Peyer's patch (tissue), 4 donors: ENCODE measurements around the gene NFATC2IP.

Experiments
- CTCF ChIP-seq, 6 experiments: fragments of 450-650 bp in 4 of 6; fragments of 200-600 bp in 2 of 6; sonication (generic) in 1 of 6; IDR thresholded peaks; one replicate each; pipeline ENCODE4 v1.5.1; 2017 to 2019; ENCODE audit warnings: antibody characterized with exemption in 6 of 6, mild to moderate bottlenecking in 3 of 6, moderate library complexity in 1 of 6
- POLR2A ChIP-seq, 2 donors: fragments of 450-650 bp; IDR thresholded peaks; one replicate each; pipeline ENCODE4 v1.5.1; 2017; ENCODE audit warnings: antibody characterized with exemption in 2 of 2, mild to moderate bottlenecking in 2 of 2, moderate library complexity in 2 of 2

DNA sequence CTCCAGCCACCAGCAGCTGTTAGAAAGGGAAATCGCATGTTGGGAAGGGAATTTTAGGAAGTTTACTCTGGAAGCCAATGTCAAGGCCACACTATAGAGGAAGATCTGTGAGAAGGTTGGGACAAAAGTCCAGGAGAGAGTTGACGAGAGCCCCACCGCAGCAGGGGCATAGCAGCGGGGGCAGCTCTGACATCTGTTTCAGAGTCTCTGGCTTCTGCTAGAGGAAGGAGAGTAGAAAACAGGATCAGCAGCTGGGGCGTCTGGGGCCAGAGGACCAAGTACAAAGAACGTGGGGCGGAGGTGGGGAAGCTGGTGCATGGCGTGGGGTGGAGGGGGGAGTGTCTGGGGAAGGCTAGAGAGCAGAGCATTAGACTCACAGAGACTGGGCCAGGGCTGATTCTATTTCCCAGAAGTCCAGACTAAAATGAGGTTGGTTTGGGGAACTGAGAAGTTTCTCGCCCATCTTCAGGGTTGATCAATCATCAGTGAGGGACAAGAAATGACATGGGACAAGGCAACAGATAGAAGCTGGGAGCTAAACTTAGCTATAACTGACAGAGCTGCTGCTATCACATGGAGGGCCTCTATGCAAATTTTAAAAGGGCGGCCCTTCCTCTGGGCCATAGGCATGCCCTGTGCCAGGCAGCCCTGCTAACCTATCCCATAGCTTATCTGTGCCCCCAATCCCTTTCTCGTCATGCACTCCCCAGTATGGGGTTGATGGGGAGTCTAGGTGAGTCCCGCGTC lies 26.9 kb upstream of the NFATC2IP start:
- TF ChIP-seq CTCF (IDR thresholded peaks at IDR 0.05) (no peak), POLR2A (IDR thresholded peaks at IDR 0.05) (peak in 1 of 2 donors; percentile 25)
